K562 (cell line): Measurements from ENCODE around the gene SH3BGR. TPM values are rescaled to one million over a fixed set of nuclear protein-coding genes. Genes with fewer than 3 reads are reported as not detected.

Source experiments
- ATAC-seq: fragments of 200-7000 bp; cut with Tn5 transposase; 3 replicates; pipeline ENCODE4 v1.9.1; 2020; ENCODE audit warnings: moderate library complexity
- BruUV-seq: library from RNA; stranded (reverse); fragments of 400-500 nt; replicated peaks from 2 replicates; lab custom pipeline; 2021; lab: Mats Ljungman, UMichigan
- CTCF ChIA-PET: fragments of 300-600 bp; formaldehyde crosslinking; extraction: SDS; loops from one replicate; lab custom pipeline; 2021; ENCODE audit warnings: low intra/inter-chr PET ratio; lab: Yijun Ruan, JAX
- POLR2A ChIA-PET: fragments of 300-600, 350-650 bp; sonication (Branson Sonifier 250); formaldehyde crosslinking; extraction: SDS; loops from one replicate; lab custom pipeline; 2021; ENCODE audit warnings: antibody characterized with exemption, inconsistent platforms; lab: Yijun Ruan, JAX
- DNase-seq, 4 experiments: peaks; one replicate each; pipeline versions ENCODE4 v3.0.0 to v3.0.0-alpha.2; 2011 to 2018; ENCODE audit warnings: low spot score in 3 of 4, mixed read lengths in 3 of 4; ENCODE audit errors: extremely low read depth in 1 of 4
- FAIRE-seq: peaks from 2 replicates; lab custom pipeline; 2011; peaks lifted over from hg19 to GRCh38; lab: Jason Lieb, UNC
- H2AFZ ChIP-seq: 2 replicates; pipeline ENCODE4 v1.6.0; 2011; ENCODE audit warnings: low read depth, low read length, control low read depth, inconsistent platforms
- H3K27ac ChIP-seq: fragments of 200-600 bp; 3 replicates; pipeline ENCODE4 v1.8.0; 2011; ENCODE audit warnings: low read depth, mild to moderate bottlenecking, control low read depth, inconsistent platforms, low read length, moderate library complexity, mixed read lengths; ENCODE audit errors: extremely low read depth
- H3K27me3 ChIP-seq, 2 experiments: fragments of 300-600 bp in 1 of 2; 2 replicates in 1 of 2; 3 replicates in 1 of 2; pipeline versions ENCODE4 v1.6.0 to v1.8.0; 2011; ENCODE audit warnings: inconsistent platforms in 2 of 2, low read length in 2 of 2, mild to moderate bottlenecking in 1 of 2, mixed read lengths in 1 of 2, moderate library complexity in 1 of 2; ENCODE audit not compliant: control insufficient read depth in 2 of 2, insufficient read depth in 2 of 2
- H3K36me3 ChIP-seq: fragments of 300-600 bp; 3 replicates; pipeline ENCODE4 v1.8.0; 2011; ENCODE audit warnings: mild to moderate bottlenecking, low read length, inconsistent platforms; ENCODE audit not compliant: control insufficient read depth, insufficient read depth
- H3K4me1 ChIP-seq, 2 experiments: fragments of 200-600 bp in 1 of 2; replicated peaks in 1 of 2; 2 replicates in 1 of 2; 3 replicates in 1 of 2; pipeline versions ENCODE4 v1.5.1 to v1.8.0; 2011; ENCODE audit warnings: inconsistent platforms in 2 of 2, low read length in 2 of 2, mild to moderate bottlenecking in 1 of 2, mixed read lengths in 1 of 2, moderate library complexity in 1 of 2; ENCODE audit not compliant: control insufficient read depth in 2 of 2, insufficient read depth in 2 of 2
- H3K4me2 ChIP-seq: 2 replicates; pipeline ENCODE4 v1.6.1; 2011; ENCODE audit warnings: low read length, control low read depth, inconsistent platforms, mixed read lengths; ENCODE audit not compliant: insufficient read depth
- H3K4me3 ChIP-seq: fragments of 200-600 bp; sonication (generic), shearing (Covaris generic); 2 replicates; pipeline ENCODE4 v1.5.1; 2016; ENCODE audit warnings: control low read depth, inconsistent platforms
- H3K79me2 ChIP-seq: fragments of 200-600 bp; 3 replicates; pipeline ENCODE4 v1.8.0; 2011; ENCODE audit warnings: low read length, inconsistent platforms; ENCODE audit not compliant: control insufficient read depth, insufficient read depth
- H3K9ac ChIP-seq, 2 experiments: 2 replicates each; pipeline versions ENCODE4 v1.6.0 to v1.6.1; 2011; ENCODE audit warnings: low read depth in 2 of 2, low read length in 2 of 2, control low read depth in 1 of 2, inconsistent platforms in 1 of 2, mild to moderate bottlenecking in 1 of 2, mixed read lengths in 1 of 2; ENCODE audit not compliant: insufficient read depth in 1 of 2
- H3K9me1 ChIP-seq: one replicate; pipeline ENCODE4 v1.6.0; 2011; ENCODE audit warnings: inconsistent platforms, mild to moderate bottlenecking, low read length, moderate library complexity; ENCODE audit not compliant: control insufficient read depth, insufficient read depth
- H3K9me3 ChIP-seq: replicated peaks from 2 replicates; pipeline ENCODE4 v1.5.1; 2011; ENCODE audit warnings: low read depth, low read length, inconsistent platforms; ENCODE audit not compliant: control insufficient read depth, insufficient read depth
- H4K20me1 ChIP-seq: replicated peaks from 2 replicates; pipeline ENCODE4 v1.6.1; 2011; ENCODE audit warnings: low read length, inconsistent platforms, mixed read lengths; ENCODE audit not compliant: control insufficient read depth, insufficient read depth
- ARID1B ChIP-seq: fragments of 450-650 bp; IDR thresholded peaks from 2 replicates; pipeline ENCODE4 v1.6.1; 2016; ENCODE audit warnings: antibody characterized with exemption, mild to moderate bottlenecking, inconsistent platforms
- FOSL1 ChIP-seq: fragments of 200-800 bp; sonication (Bioruptor generic); conservative IDR thresholded peaks from 2 replicates; pipeline ENCODE4 v1.6.1; 2016; ENCODE audit warnings: missing genetic modification characterization, missing compliant biosample characterization
- JUND ChIP-seq, 2 experiments: IDR thresholded peaks; 2 replicates in 1 of 2; 3 replicates in 1 of 2; pipeline ENCODE4 v1.6.1; 2011; ENCODE audit warnings: borderline replicate concordance in 2 of 2, low read depth in 2 of 2, low read length in 2 of 2, improper control_type of control experiment in 1 of 2, missing biosample characterization in 1 of 2, missing genetic modification characterization in 1 of 2, missing genetic modification reagents in 1 of 2
- NKRF ChIP-seq: fragments of 450-650 bp; IDR thresholded peaks from 2 replicates; pipeline ENCODE4 v1.6.1; 2016; ENCODE audit warnings: borderline replicate concordance
- USF2 ChIP-seq: sonication (generic); formaldehyde crosslinking; IDR thresholded peaks from 2 replicates; pipeline ENCODE4 v1.5.0; 2020; ENCODE audit warnings: missing genetic modification reagents
- ZBTB5 ChIP-seq: fragments of 450-650 bp; IDR thresholded peaks from 2 replicates; pipeline ENCODE4 v1.6.1; 2017; ENCODE audit warnings: antibody characterized with exemption
- WGBS: fragments of 100-300 bp; shearing (Covaris generic); methylation state at CpG from one replicate; pipeline ENCODE4 v1.1.6; 2016; ENCODE audit warnings: low coverage, mixed read lengths; ENCODE audit not compliant: insufficient coverage; ENCODE audit errors: missing lambda C conversion rate; 5-methylcytosine and 5-hydroxymethylcytosine counted together
- in situ Hi-C: fragments of 300-500 bp; cut with MboI; formaldehyde crosslinking; loops from 4 replicates; pipeline ENCODE4 v1.15.0; 2018; ENCODE audit warnings: inconsistent platforms, mixed read lengths
- intact Hi-C: fragments of 100-400 bp; cut with micrococcal nuclease; formaldehyde crosslinking; loops from 2 replicates; pipeline ENCODE4 v1.14.2; 2022
- polyA plus RNA-seq, 8 experiments: library from polyadenylated mRNA; depleted of rRNA in 4 of 8; stranded (reverse) in 5 of 8; unstranded in 3 of 8; fragments of >200 nt; fragmentation: Nextera tagmentation in 2 of 8; fragmentation: Illumina TruSeq in 1 of 8; extraction: Ambion mirVana in 2 of 8; extraction: Trizol in 1 of 8; gene quantifications; 2 replicates each; pipeline versions ENCODE4 v1.2.1 to v1.2.3, GENCODE V29; 2011 to 2014; ENCODE audit warnings: inconsistent platforms in 1 of 8, missing spikeins in 1 of 8
- total RNA-seq, 7 experiments: library from RNA; depleted of rRNA in 6 of 7; stranded (reverse); fragments of >200 nt in 6 of 7; fragmentation: Illumina TruSeq in 2 of 7; extraction: Trizol in 2 of 7; gene quantifications; 2 replicates each; pipeline versions ENCODE4 v1.2.1 to v1.2.3, GENCODE V29; 2011 to 2021; ENCODE audit warnings: low replicate concordance in 1 of 7

The SH3BGR gene
- total and polyA plus RNA-seq, 9 of the 15 experiments (the other 6 are each of a cell fraction or from before 2014, with no cell fraction given): 6.6 to 42.9 (median 25.6) TPM

- Histone ChIP-seq H4K20me1 (no peaks in the 10 kb centered on the region), H3K9me1 (no peaks in the 10 kb centered on the region), H3K4me2 (no peak overlapping the region), H3K27me3 (peaks cover 0 to 4% of the 10 kb centered on the region in 2 experiments; a peak in 2 of 5 replicates), H3K9me3 (no peaks in the 10 kb centered on the region), H3K9ac (no peak overlapping the region), H2AFZ (no peak overlapping the region), H3K27ac (no peak overlapping the region), H3K36me3 (no peaks in the 10 kb centered on the region), H3K4me1 (no peaks in the 10 kb centered on the region; a peak in 1 of 5 replicates), H3K4me3 (no peak overlapping the region), H3K79me2 (no peaks in the 10 kb centered on the region)
- intact Hi-C loops (no loop called here), in situ Hi-C loops (no loop called here)
- 2% methylated on average over 15 of the region's 15 CpGs for WGBS
- DNase-seq (peak in 1 of 4 experiments; percentile 31), FAIRE-seq (no peak), ATAC-seq (0 out of 3 replicates have a peak, but pooled peaks have one; percentile 22)
- TF ChIP-seq ARID1B (peak; percentile 26; the same call in 1 of the 2 replicates), FOSL1 (peak; percentile 69), NKRF (no peak), JUND (IDR thresholded peaks at IDR 0.05; ENCODE audit: borderline replicate concordance, low read depth, low read length) (no peak), JUND (tag; IDR thresholded peaks at IDR 0.05; ENCODE audit: borderline replicate concordance, low read depth, low read length) (peak; percentile 22; the same call in 1 of the 3 replicates), USF2 (no peak), ZBTB5 (peak; percentile 84)
- POLR2A ChIA-PET: no interaction called here
- CTCF ChIA-PET: no interaction called here
- no TSS peak for BruUV-seq
Measured at GRCh38 chr21:39535646-39536437, 84.1 kb downstream of the SH3BGR start.
